ENCODE data around the gene TVP23C.

DNA sequence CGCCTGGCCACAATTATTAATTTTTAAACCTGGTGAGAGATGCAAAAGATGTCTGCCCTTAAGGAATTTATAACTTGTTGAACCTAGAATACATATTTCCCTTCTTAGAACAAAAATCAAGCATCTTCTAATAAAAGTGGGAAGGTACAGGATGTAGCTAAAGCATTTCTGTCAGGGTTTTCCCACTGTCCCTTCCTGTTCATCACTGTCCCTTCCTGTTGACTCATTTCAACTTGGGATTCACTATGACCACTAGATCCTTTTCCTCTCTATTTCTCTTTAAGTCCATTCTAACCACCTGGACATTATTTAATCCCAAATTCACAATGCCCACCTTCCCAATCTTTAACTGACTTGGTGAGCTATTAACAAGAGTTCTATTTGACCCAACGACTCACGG lies 62.0 kb downstream of the TVP23C start:
- TF ChIP-seq, protein P1, sequence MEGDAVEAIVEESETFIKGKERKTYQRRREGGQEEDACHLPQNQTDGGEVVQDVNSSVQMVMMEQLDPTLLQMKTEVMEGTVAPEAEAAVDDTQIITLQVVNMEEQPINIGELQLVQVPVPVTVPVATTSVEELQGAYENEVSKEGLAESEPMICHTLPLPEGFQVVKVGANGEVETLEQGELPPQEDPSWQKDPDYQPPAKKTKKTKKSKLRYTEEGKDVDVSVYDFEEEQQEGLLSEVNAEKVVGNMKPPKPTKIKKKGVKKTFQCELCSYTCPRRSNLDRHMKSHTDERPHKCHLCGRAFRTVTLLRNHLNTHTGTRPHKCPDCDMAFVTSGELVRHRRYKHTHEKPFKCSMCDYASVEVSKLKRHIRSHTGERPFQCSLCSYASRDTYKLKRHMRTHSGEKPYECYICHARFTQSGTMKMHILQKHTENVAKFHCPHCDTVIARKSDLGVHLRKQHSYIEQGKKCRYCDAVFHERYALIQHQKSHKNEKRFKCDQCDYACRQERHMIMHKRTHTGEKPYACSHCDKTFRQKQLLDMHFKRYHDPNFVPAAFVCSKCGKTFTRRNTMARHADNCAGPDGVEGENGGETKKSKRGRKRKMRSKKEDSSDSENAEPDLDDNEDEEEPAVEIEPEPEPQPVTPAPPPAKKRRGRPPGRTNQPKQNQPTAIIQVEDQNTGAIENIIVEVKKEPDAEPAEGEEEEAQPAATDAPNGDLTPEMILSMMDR (IDR thresholded peaks at IDR 0.05; ENCODE audit: low read length): no peak
- TF ChIP-seq EZH2 (IDR thresholded peaks at IDR 0.05; ENCODE audit: borderline replicate concordance, low read length): no peak
